ENCODE measurements around the gene MIER1.

Gene MIER1

DNA sequence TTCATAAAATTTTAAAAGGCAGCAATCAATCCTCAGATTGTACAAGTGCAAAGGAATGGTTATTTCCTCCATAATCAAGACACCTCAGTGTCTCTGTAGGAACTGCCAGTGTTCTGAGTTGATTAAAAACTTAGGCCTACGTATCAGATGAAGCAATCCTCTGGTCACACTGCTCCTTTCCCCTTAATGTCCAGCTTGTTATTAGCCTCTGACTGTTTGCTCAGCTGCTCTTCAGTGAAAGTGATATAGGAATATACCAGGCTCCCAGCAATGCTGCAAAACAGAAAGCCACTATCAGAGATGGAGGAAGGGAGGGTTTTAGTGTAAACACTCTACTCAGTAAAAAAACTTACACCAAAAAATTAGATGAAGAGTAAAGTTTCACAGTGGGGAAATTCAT is 79.4 kb downstream of the MIER1 start:
- no peaks in the 10 kb centered on the region for H3K27me3 ChIP-seq (ENCODE audit: control insufficient read depth, insufficient read depth, low read length)
- no peaks in the 10 kb centered on the region for H3K36me3 ChIP-seq (ENCODE audit: control insufficient read depth, insufficient read depth, low read length)
- H3K9ac ChIP-seq (ENCODE audit: low read depth, low read length), result no peak overlapping the region

DNA sequence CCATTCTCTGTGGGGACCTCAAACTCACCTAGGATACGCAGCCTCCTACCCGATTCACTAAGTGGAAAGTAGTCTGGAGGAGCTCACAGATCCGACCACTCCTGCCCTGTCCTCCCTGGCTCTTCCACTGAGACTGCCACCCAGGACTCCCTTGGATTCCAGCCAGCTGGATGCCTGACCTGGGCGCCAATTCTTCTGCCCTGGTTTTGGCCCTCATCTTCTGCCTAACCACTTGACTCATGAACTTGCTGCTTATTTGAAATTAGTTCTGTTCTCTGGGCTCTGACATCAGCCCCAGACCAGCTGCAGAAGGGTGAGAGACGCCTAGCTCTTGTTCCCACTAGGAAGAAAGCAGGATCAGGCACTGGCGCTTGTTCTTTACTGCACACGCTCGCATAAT is 80.3 kb downstream of the MIER1 start:
- H3K27me3 ChIP-seq (ENCODE audit: control insufficient read depth, insufficient read depth, low read length), result no peaks in the 10 kb centered on the region
- no peaks in the 10 kb centered on the region for H3K9me3 ChIP-seq (ENCODE audit: control insufficient read depth, insufficient read depth, low read length)
- H3K9ac ChIP-seq (ENCODE audit: low read depth, low read length), result no peak overlapping the region
- H3K4me3 ChIP-seq (ENCODE audit: low read depth, low read length), result no peak overlapping the region
- no peaks in the 10 kb centered on the region for H3K36me3 ChIP-seq (ENCODE audit: control insufficient read depth, insufficient read depth, low read length)
- no peaks in the 10 kb centered on the region for H3K4me1 ChIP-seq (ENCODE audit: control insufficient read depth, insufficient read depth, low read length)

More for the DNA sequence above, 79.4 kb downstream of the MIER1 start:
- H3K9me3 ChIP-seq (ENCODE audit: control insufficient read depth, insufficient read depth, low read length), result no peaks in the 10 kb centered on the region
- H3K4me3 ChIP-seq (ENCODE audit: low read depth, low read length), result no peak overlapping the region
- no peaks in the 10 kb centered on the region for H3K4me1 ChIP-seq (ENCODE audit: control insufficient read depth, insufficient read depth, low read length)

DNA sequence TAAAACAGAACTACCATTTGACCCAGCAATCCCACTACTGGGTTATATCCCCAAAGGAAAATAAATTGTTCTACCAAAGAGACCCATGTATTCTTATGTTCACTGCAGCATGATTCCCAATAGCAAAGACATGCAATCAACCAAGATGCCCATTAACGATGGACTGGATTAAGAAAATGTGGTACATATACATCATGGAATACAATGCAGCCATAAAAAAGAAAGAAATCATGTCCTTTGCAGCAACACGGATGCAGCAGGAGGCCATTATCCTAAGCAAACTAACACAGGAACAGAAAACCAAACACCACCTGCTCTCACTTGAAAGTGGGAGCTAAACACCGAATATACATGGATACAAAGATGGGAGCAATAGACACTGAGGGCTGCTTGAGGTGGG is 85.0 kb downstream of the MIER1 start:
- H3K9me3 ChIP-seq (ENCODE audit: control insufficient read depth, insufficient read depth, low read length), result no peaks in the 10 kb centered on the region
- no peaks in the 10 kb centered on the region for H3K36me3 ChIP-seq (ENCODE audit: control insufficient read depth, insufficient read depth, low read length)

DNA sequence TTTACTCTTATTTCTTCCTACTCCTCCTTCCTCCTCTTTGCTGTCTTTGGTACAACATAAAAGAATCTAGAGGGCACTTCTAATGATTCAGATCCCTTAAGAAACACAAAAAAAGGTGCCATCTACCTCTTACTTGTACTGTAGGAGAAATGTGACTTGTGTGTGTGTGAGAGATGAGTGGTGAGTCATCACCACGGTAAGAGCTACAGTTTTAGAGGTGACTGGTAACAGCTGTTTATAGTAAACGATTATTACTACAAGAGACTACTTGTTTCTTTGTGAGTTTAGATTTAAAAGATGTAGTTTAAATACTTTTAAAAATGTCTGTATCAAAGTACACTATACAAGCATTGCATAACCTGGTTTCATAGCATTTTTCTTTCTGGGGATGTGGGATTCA is 88.8 kb downstream of the MIER1 start:
- Histone ChIP-seq H3K27me3 (ENCODE audit: control insufficient read depth, insufficient read depth, low read length) (no peaks in the 10 kb centered on the region), H3K9me3 (ENCODE audit: control insufficient read depth, insufficient read depth, low read length) (no peaks in the 10 kb centered on the region), H3K9ac (ENCODE audit: low read depth, low read length) (no peak overlapping the region), H3K36me3 (ENCODE audit: control insufficient read depth, insufficient read depth, low read length) (no peaks in the 10 kb centered on the region), H3K4me3 (ENCODE audit: low read depth, low read length) (no peak overlapping the region), H3K4me1 (ENCODE audit: control insufficient read depth, insufficient read depth, low read length) (peaks cover 7% of the 10 kb centered on the region)

More for the DNA sequence above, 85.0 kb downstream of the MIER1 start:
- no peak overlapping the region for H3K4me3 ChIP-seq (ENCODE audit: low read depth, low read length)
- H3K4me1 ChIP-seq (ENCODE audit: control insufficient read depth, insufficient read depth, low read length), result no peaks in the 10 kb centered on the region
- no peaks in the 10 kb centered on the region for H3K27me3 ChIP-seq (ENCODE audit: control insufficient read depth, insufficient read depth, low read length)
- no peak overlapping the region for H3K9ac ChIP-seq (ENCODE audit: low read depth, low read length)

DNA sequence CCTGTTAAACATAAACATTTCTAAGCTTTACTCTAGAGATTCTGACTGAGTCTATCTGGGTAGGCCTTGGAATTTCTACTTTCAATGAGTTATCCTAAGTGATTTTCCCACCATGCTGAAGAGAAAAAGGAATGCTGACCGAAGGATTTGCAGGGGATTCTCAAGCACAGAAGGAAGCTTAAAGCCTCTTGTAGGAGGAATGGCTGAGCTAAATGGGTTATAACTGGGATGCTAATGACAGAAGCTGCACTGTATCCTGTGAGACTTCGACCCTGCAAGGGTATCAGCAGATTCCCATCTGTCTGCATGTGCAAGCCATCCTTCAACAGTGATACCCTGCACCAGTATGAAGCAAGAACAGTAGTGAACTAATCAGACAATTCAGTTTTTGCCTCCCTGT is 93.8 kb downstream of the MIER1 start:
- no peaks in the 10 kb centered on the region for H3K36me3 ChIP-seq (ENCODE audit: control insufficient read depth, insufficient read depth, low read length)

DNA sequence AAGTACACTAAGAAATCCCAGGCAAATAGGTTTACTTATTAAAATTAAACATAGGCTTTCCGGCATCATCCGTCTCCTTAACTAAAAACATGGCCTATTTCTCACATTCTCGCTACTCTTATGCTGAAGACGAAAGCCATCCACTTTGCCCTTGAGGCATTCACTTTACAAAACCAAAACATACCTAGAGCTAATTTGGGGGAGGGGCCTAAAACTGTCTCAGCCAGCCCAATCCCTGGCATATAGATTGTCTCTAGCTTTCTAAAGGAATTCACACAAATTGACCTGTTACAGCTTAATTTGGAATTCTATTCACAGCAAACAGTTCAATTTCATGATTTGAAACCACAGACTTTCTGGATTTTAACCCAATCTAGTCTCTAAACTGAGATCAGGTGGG is 94.3 kb downstream of the MIER1 start:
- no peak overlapping the region for H3K9ac ChIP-seq (ENCODE audit: low read depth, low read length)
- no peaks in the 10 kb centered on the region for H3K36me3 ChIP-seq (ENCODE audit: control insufficient read depth, insufficient read depth, low read length)
- no peak overlapping the region for H3K4me3 ChIP-seq (ENCODE audit: low read depth, low read length)
- peaks cover 9% of the 10 kb centered on the region for H3K27me3 ChIP-seq (ENCODE audit: control insufficient read depth, insufficient read depth, low read length)
- H3K9me3 ChIP-seq (ENCODE audit: control insufficient read depth, insufficient read depth, low read length), result no peaks in the 10 kb centered on the region
- peaks cover 19% of the 10 kb centered on the region for H3K4me1 ChIP-seq (ENCODE audit: control insufficient read depth, insufficient read depth, low read length)

More for the DNA sequence above, 93.8 kb downstream of the MIER1 start:
- no peak overlapping the region for H3K9ac ChIP-seq (ENCODE audit: low read depth, low read length)
- peaks cover 19% of the 10 kb centered on the region for H3K4me1 ChIP-seq (ENCODE audit: control insufficient read depth, insufficient read depth, low read length)
- H3K27me3 ChIP-seq (ENCODE audit: control insufficient read depth, insufficient read depth, low read length), result peaks cover 9% of the 10 kb centered on the region
- H3K4me3 ChIP-seq (ENCODE audit: low read depth, low read length), result no peak overlapping the region
- H3K9me3 ChIP-seq (ENCODE audit: control insufficient read depth, insufficient read depth, low read length), result no peaks in the 10 kb centered on the region

DNA sequence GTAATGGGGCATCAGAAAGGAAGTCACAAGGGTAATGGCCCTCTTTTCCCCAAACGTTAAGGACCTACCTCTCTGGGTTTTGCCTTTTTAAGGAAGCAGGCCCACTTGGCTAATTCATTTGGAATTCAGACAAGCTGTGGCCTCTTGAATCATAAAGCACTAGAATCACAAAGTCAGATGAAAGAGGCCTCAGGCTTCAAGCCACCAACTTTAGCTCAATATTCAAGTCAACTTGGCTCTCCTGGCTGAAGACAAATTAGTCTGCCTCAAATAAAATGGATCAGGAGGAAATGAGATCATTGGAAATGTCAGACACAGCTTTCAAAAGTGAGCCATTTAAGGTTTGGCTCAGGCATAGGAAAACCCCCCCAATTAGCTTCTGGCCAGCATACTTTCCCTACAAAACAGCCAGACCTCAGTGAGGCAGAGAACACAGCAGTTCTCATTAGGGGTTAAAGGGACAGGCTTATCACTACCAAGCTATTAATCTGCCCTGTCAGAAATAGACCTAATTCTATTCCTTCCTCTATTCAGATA is 94.9 kb downstream of the MIER1 start:
- Histone ChIP-seq H3K4me1 (ENCODE audit: control insufficient read depth, insufficient read depth, low read length) (peaks cover 19% of the 10 kb centered on the region), H3K4me3 (ENCODE audit: low read depth, low read length) (no peak overlapping the region), H3K36me3 (ENCODE audit: control insufficient read depth, insufficient read depth, low read length) (no peaks in the 10 kb centered on the region), H3K9me3 (ENCODE audit: control insufficient read depth, insufficient read depth, low read length) (no peaks in the 10 kb centered on the region), H3K27me3 (ENCODE audit: control insufficient read depth, insufficient read depth, low read length) (peaks cover 9% of the 10 kb centered on the region), H3K9ac (ENCODE audit: low read depth, low read length) (no peak overlapping the region)

DNA sequence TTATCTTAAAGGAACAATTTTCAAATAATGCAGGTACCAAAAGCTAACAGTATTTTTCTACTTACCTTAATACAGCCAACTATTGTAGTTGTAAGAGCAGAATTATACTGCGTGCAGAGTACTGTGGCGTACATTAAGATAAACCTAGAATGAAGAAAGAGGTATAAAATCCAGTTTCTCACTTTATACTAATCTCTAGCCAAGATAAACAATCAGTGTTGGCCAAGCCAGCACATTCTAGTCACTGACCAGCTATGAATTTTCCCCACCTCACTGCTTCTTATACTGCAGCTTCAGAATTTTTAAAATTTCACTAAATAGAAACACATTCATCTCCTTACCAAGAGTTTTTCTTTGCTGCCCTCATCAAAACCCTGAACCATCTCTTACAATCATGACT is 95.5 kb downstream of the MIER1 start:
- Histone ChIP-seq H3K9ac (ENCODE audit: low read depth, low read length) (no peak overlapping the region), H3K36me3 (ENCODE audit: control insufficient read depth, insufficient read depth, low read length) (no peaks in the 10 kb centered on the region), H3K27me3 (ENCODE audit: control insufficient read depth, insufficient read depth, low read length) (peaks cover 9% of the 10 kb centered on the region), H3K9me3 (ENCODE audit: control insufficient read depth, insufficient read depth, low read length) (no peaks in the 10 kb centered on the region), H3K4me1 (ENCODE audit: control insufficient read depth, insufficient read depth, low read length) (peaks cover 19% of the 10 kb centered on the region), H3K4me3 (ENCODE audit: low read depth, low read length) (no peak overlapping the region)

DNA sequence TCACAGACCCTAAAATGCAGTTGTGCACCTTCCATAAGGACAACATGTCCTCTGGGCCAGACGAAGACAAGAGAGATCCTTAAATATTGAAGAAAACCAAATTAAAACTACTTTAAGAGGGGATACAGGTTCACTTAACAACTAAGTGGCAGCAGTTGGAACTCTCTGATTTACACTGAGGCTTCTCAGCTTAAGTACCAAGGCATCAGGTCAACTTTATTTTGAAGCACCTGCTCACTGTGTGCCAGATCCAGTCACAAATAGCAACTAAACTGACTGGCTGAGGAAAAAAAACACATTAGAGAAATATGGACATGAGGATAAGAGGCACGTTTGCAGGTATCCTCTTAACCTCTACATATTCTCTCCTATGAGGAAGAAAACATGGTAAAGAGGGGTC is 96.0 kb downstream of the MIER1 start:
- Histone ChIP-seq H3K36me3 (ENCODE audit: control insufficient read depth, insufficient read depth, low read length) (no peaks in the 10 kb centered on the region), H3K9ac (ENCODE audit: low read depth, low read length) (no peak overlapping the region), H3K9me3 (ENCODE audit: control insufficient read depth, insufficient read depth, low read length) (no peaks in the 10 kb centered on the region), H3K4me1 (ENCODE audit: control insufficient read depth, insufficient read depth, low read length) (peaks cover 19% of the 10 kb centered on the region), H3K27me3 (ENCODE audit: control insufficient read depth, insufficient read depth, low read length) (peaks cover 9% of the 10 kb centered on the region), H3K4me3 (ENCODE audit: low read depth, low read length) (no peak overlapping the region)

DNA sequence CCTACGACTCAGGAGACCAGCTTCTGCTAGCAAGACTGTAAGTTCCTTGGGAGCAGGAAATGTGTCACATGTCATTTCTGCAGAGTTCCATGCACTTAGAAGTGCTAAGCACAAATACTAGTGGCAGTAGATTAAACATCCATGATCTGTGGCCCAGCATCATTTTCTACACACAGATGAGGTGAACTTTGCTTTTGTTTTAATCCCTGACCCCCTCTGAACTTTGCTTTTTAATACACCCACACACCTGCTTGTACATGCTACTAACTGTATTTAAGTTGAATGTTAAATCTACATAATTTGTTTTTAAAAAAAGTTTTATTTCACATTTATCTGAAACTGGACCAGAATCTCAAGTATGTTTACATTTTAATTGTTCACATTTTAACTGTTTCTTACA is 104.7 kb downstream of the MIER1 start:
- no peaks in the 10 kb centered on the region for H3K36me3 ChIP-seq (ENCODE audit: control insufficient read depth, insufficient read depth, low read length)
- no peak overlapping the region for H3K9ac ChIP-seq (ENCODE audit: low read depth, low read length)
- no peaks in the 10 kb centered on the region for H3K27me3 ChIP-seq (ENCODE audit: control insufficient read depth, insufficient read depth, low read length)
- H3K4me1 ChIP-seq (ENCODE audit: control insufficient read depth, insufficient read depth, low read length), result no peaks in the 10 kb centered on the region
- no peak overlapping the region for H3K4me3 ChIP-seq (ENCODE audit: low read depth, low read length)
- no peaks in the 10 kb centered on the region for H3K9me3 ChIP-seq (ENCODE audit: control insufficient read depth, insufficient read depth, low read length)

DNA sequence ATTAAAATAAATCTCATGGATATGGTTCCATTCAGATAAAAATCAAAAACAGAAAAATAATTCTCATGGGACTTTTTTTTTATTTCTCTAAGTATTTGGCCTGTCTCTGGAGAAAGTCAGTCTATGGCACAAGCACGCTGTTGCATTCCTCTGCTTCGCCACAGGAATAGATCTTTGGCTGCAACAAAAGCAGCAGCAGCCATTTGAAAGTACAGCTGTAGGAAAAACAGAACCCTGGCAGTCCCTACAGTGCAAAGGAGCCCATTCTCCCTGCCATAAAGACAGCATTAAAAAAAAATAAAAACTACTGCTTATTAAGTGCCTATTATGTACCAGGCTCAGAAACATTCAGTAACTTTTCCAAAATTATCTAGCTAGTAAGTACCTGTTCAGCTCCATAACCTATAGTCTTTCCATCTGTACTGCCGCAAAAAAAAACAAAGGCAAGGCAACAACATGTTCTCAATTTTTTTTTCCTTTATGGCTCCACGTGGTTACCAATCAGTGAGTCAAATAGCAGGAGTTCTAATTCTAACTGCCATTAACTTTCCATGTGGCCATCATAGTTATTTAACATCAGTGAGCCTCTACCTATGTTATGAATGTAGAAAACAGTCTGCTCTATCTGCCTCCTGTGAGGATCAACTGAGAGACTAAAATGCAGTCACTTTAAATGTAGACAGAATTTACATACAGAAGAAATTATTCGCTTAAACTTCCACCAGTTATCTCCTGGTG is 106.5 kb downstream of the MIER1 start:
- Histone ChIP-seq H3K36me3 (ENCODE audit: control insufficient read depth, insufficient read depth, low read length) (no peaks in the 10 kb centered on the region), H3K4me1 (ENCODE audit: control insufficient read depth, insufficient read depth, low read length) (no peaks in the 10 kb centered on the region), H3K4me3 (ENCODE audit: low read depth, low read length) (no peak overlapping the region), H3K9me3 (ENCODE audit: control insufficient read depth, insufficient read depth, low read length) (no peaks in the 10 kb centered on the region), H3K9ac (ENCODE audit: low read depth, low read length) (no peak overlapping the region), H3K27me3 (ENCODE audit: control insufficient read depth, insufficient read depth, low read length) (no peaks in the 10 kb centered on the region)

DNA sequence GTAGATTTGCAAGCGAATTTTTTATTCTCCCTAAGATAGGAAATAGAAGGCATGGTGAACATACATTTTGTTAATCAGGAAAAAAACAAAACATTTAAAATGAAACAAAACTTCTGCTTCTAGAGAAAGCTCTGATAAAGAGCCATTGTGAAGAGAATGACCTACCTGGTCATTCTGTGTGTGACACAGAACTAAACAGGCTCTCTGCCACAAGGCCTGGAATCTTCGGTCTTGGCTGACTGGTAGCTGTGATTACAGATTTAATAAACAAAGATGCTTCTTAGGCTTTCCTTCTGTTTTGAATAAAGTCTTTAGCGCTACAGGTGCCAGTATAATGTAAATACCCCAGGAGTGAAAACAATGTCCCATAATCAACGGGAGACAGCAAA is 107.1 kb downstream of the MIER1 start:
- Histone ChIP-seq H3K4me1 (ENCODE audit: control insufficient read depth, insufficient read depth, low read length) (no peaks in the 10 kb centered on the region), H3K9ac (ENCODE audit: low read depth, low read length) (no peak overlapping the region), H3K27me3 (ENCODE audit: control insufficient read depth, insufficient read depth, low read length) (no peaks in the 10 kb centered on the region)

More for the DNA sequence above, 107.1 kb downstream of the MIER1 start:
- Histone ChIP-seq H3K4me3 (ENCODE audit: low read depth, low read length) (no peak overlapping the region), H3K36me3 (ENCODE audit: control insufficient read depth, insufficient read depth, low read length) (no peaks in the 10 kb centered on the region), H3K9me3 (ENCODE audit: control insufficient read depth, insufficient read depth, low read length) (no peaks in the 10 kb centered on the region)

Measured in iPS-15b (cell line).